ENCODE measurements around the gene GALNT2.

GALNT2 gene

DNA sequence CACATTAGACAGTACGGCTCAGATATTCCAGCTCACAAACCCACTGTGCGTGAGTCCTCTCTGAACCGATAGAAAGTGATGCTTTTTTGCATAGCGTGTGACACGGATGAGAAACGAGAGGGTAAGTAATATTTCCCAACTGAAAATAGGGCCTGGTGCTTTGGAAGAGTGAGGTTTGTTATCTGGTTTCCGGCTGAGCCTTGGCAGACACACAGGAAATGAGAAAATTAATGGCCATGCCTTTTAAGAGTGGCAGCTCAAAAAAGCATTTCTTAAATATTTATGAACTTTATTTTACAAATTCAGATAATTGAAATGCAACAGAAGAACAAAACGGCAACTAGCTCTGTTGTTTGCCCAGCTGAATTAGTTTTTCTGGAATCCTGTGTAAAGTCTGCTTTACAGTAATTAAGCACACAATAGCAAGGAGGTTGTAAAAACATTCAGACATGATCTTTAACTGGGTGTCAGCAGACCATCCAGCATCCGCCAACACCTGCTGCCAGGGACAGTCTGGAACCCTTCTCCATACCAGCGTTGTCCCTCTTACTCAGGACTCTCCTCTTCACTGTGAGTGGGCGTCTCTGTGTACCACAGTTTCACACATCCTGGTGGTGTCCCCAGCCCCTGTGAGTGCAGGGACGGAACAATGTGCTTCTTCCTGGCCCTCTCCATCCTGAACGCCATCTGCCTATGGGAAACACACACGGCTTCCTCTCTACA lies 203.7 kb downstream of the GALNT2 start:
- no peak overlapping the region for H3K27ac ChIP-seq
- no peak for TF ChIP-seq ZFX (IDR thresholded peaks at IDR 0.05; ENCODE audit: borderline replicate concordance)
- TF ChIP-seq, protein P1, sequence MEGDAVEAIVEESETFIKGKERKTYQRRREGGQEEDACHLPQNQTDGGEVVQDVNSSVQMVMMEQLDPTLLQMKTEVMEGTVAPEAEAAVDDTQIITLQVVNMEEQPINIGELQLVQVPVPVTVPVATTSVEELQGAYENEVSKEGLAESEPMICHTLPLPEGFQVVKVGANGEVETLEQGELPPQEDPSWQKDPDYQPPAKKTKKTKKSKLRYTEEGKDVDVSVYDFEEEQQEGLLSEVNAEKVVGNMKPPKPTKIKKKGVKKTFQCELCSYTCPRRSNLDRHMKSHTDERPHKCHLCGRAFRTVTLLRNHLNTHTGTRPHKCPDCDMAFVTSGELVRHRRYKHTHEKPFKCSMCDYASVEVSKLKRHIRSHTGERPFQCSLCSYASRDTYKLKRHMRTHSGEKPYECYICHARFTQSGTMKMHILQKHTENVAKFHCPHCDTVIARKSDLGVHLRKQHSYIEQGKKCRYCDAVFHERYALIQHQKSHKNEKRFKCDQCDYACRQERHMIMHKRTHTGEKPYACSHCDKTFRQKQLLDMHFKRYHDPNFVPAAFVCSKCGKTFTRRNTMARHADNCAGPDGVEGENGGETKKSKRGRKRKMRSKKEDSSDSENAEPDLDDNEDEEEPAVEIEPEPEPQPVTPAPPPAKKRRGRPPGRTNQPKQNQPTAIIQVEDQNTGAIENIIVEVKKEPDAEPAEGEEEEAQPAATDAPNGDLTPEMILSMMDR (IDR thresholded peaks at IDR 0.05), result no peak

DNA sequence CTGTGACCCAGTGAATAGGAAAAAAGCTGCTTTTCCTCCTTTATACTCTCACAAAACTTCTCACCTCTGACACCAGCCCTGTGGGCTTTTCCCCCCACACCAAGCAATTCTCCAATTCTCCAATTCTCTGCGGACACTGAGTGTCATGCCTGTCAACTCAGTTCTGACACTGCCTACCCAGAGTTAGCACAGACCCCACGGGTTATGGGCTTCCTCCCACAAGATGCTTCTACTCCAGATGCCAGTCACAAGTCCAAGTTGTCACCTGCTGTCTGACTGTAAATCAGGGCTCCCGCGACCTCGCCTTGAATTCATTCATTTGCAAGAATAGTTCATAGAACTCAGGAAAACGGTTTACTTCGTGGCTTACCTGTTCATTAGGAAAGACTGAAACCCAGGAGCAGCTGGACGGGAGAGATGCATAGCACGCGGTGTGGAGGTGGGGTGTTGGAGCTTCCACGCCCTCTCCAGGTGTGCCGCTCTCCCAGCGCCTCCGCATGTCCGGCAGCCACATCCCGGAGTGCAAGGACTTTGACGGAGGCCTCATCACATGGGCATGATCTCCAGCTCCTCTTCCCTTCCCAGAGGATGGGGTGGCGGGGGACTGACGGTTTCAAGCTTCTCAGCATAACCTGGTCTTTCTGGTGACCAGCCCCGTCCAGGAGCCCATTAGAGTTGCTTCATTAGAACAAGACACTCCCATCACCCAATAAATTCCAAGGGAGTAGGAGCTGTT lies 204.4 kb downstream of the GALNT2 start:
- no peak overlapping the region for H3K27ac ChIP-seq

DNA sequence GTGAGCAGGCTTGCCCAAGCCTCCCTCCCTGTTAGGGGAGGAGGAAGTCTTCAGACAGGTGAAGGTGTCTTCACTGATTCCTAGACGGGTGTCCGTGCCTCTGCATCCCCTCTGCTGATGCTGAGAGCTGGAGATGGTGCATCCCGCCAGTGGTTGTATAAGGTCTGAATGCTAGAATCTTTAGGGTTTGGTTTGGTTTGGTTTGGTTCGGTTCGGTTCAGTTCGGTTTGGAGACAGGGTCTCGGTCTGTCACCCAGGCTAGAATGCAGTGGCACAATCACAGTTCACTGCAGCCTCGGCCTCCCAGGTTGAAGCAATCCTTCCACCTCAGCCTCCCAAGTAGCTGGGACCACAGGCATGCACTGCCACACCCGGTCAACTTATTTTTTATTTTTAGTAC lies 205.5 kb downstream of the GALNT2 start:
- no peak for TF ChIP-seq ZFX (IDR thresholded peaks at IDR 0.05; ENCODE audit: borderline replicate concordance)
- no peak overlapping the region for H3K27ac ChIP-seq

More for the DNA sequence above, 204.4 kb downstream of the GALNT2 start:
- no peak for TF ChIP-seq ZFX (IDR thresholded peaks at IDR 0.05; ENCODE audit: borderline replicate concordance)
- TF ChIP-seq, protein P1 (IDR thresholded peaks at IDR 0.05), result no peak

DNA sequence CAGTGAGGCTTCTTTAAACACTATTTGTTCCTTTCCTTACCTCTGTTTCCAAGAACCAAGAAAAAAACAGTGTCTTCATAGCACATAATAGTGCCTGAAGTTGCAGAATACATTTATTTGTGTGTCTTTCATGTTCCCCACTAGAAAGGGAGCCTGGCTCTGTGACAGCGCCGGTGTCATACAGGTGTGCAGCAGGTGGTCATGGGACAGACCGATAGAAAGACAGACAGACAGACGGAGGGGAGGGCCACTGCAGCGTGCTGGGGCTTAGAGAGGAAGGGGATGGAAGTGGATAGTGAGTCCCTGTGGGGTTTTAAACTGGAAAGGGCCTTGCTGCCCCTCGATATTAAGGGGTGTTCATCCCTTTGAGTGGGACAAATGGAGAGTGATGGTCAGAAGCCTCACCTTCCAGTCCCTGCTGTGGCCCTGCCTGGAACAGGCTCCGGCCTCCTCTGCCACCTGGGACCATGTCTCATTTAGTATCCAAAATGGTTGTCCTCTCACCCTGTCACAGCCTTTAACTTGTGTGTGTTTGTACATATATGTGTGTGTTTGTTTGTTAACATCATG lies 206.2 kb downstream of the GALNT2 start:
- no peak overlapping the region for H3K27ac ChIP-seq
- TF ChIP-seq, protein P1 (IDR thresholded peaks at IDR 0.05), result no peak
- no peak for TF ChIP-seq ZFX (IDR thresholded peaks at IDR 0.05; ENCODE audit: borderline replicate concordance)

DNA sequence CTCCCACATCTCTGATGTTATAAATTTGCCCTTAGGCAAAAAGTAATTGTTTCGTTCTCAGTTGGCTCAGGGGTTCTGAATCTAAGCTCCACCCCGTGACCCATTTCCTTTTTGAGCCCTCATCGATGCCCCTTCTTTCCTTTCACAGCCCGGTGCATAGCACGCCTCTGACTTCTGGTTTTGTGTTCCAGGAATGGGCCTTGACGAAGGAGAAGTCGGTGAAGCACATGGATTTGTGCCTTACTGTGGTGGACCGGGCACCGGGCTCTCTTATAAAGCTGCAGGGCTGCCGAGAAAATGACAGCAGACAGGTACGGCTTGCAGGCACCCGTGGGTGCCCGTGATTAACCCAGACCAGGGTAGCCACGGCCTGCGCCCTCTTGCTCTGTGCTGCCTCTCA lies 207.2 kb downstream of the GALNT2 start:
- no peak overlapping the region for H3K27ac ChIP-seq
- no peak for TF ChIP-seq ZFX (IDR thresholded peaks at IDR 0.05; ENCODE audit: borderline replicate concordance)
- TF ChIP-seq, protein P1 (IDR thresholded peaks at IDR 0.05), result no peak

DNA sequence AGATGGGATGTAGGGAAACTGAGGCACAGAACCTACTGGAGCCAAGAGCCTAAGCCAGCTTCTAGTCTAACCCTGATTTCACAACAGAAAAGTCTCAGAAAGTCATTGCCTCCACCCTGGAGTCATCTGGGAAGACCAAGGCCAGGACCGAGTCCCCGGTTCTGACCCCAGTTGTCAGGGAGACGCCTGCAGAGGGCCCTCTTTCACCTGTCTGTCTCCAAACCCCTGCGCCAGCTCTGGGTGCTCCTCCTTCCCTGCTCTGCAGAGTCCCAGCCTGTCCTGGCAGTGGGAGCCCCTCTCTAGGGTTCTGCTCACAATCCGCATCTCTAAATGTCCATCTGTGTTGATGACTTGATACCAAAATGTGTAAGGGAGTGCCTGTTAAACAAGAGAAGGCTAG lies 209.4 kb downstream of the GALNT2 start:
- H3K27ac ChIP-seq, result no peak overlapping the region
- no peak for TF ChIP-seq ZFX (IDR thresholded peaks at IDR 0.05; ENCODE audit: borderline replicate concordance)
- TF ChIP-seq, protein P1 (IDR thresholded peaks at IDR 0.05), result no peak

DNA sequence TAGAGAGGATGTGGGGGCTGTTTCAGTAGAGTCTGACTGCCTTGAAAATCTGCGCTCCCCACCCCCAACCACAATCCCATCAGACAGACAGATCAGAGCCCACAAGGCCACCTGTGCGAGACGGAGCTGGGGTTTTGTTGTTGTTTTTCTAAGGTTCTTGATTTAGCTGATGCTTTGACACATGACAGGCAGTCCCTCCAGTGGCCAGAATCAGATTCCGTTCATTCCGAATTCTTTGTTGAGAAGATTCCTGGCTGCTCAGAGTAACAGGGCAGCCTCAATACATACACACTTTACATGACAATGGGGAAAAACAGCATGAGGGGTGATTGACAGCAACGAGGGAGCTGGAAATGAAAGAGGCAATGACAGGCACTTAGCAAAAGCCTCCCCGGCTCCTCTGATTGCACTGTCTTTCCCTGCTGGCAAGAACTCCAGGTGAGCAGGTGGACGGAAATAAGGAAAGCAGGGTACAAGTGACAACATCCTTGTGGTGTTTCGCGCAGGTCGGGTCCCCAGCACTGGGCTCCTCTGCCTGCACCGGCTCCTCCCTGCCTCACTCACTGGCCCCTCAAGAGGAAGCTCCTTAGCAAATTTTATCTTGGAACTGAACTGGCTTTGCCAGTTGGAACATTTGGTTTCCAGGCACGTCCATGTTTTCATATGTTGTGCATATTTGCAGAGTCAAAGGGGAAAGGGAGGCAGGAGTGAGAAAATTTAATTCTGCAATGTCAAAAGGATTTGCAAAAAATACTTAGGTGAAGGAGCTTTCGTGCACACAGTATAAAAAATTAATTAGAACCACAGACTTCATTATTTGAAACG lies 210.4 kb downstream of the GALNT2 start:
- TF ChIP-seq, protein P1 (IDR thresholded peaks at IDR 0.05), result no peak
- TF ChIP-seq ZFX (IDR thresholded peaks at IDR 0.05; ENCODE audit: borderline replicate concordance), result no peak
- no peak overlapping the region for H3K27ac ChIP-seq
